HG03103 (cell line): ENCODE data around the gene ELOVL1.
"Not testable (repeated sequence)": the region's sequence is repeated elsewhere in the genome, so short reads cannot be mapped to it uniquely, and the experiment has no call there.

ENCODE experiments used
- ATAC-seq: cut with Tn5 transposase; IDR thresholded peaks from one replicate; pipeline ENCODE4 v1.9.1; 2021; ENCODE audit warnings: low read depth; ENCODE audit not compliant: unreplicated experiment

ELOVL1 gene

GRCh38 chr1:43382027-43382779, 14.4 kb upstream of the ELOVL1 start:
- no peak for ATAC-seq

- no peak for ATAC-seq
Observed at GRCh38 chr1:43381612-43382011, 13.8 kb upstream of the ELOVL1 start.

- ATAC-seq, result no peak
Observed at GRCh38 chr1:43379476-43379875, 11.7 kb upstream of the ELOVL1 start.

GRCh38 chr1:43377831-43378230, 10.0 kb upstream of the ELOVL1 start:
- no peak for ATAC-seq

- ATAC-seq, result no peak
Observed at GRCh38 chr1:43376723-43377235, 9.0 kb upstream of the ELOVL1 start.

GRCh38 chr1:43373066-43373940, 5.5 kb upstream of the ELOVL1 start:
- no peak for ATAC-seq

- no peak for ATAC-seq
Observed at GRCh38 chr1:43372172-43372571, 4.4 kb upstream of the ELOVL1 start.

- no peak for ATAC-seq
Observed at GRCh38 chr1:43370564-43370963, 2.8 kb upstream of the ELOVL1 start.

- not testable (repeated sequence) for ATAC-seq
Observed at GRCh38 chr1:43369779-43370178, 2.0 kb upstream of the ELOVL1 start.

- no peak for ATAC-seq
Observed at GRCh38 chr1:43368646-43369020, 822 bp upstream of the ELOVL1 start.

- ATAC-seq, result peak; percentile 25
Observed at GRCh38 chr1:43367026-43367903, 546 bp downstream of the ELOVL1 start.

- no peak for ATAC-seq
Observed at GRCh38 chr1:43366601-43367025, 1.2 kb downstream of the ELOVL1 start.

GRCh38 chr1:43366179-43366578, 1.6 kb downstream of the ELOVL1 start:
- ATAC-seq, result no peak

GRCh38 chr1:43365678-43366077, 2.1 kb downstream of the ELOVL1 start:
- ATAC-seq, result no peak

GRCh38 chr1:43363935-43364525, 3.8 kb downstream of the ELOVL1 start:
- no peak for ATAC-seq

- no peak for ATAC-seq
Observed at GRCh38 chr1:43363283-43363934, 4.4 kb downstream of the ELOVL1 start.

- ATAC-seq, result no peak
Observed at GRCh38 chr1:43360616-43361015, 7.2 kb downstream of the ELOVL1 start.

GRCh38 chr1:43359696-43360095, 8.1 kb downstream of the ELOVL1 start:
- no peak for ATAC-seq

- ATAC-seq, result peak; percentile 81
Observed at GRCh38 chr1:43358746-43359693, 8.8 kb downstream of the ELOVL1 start, which contains the start of gene CDC20. Gene CDC20, plus strand, starts transcription at chr1:43358981. Its CDS starts 235 bp downstream, at chr1:43359216.
